A673 (cell line): ENCODE measurements around the gene ZBTB16.

Source experiments
- CTCF ChIP-seq: fragments of 300-800, 200-600 bp; sonication (generic); conservative IDR thresholded peaks from 2 replicates; pipeline ENCODE4 v1.5.1; 2017; ENCODE audit warnings: low read depth, mild to moderate bottlenecking, antibody characterized with exemption, low read length, moderate library complexity, mixed read lengths
- EZH2 ChIP-seq: fragments of 200-600 bp; sonication (generic); IDR thresholded peaks from 2 replicates; pipeline ENCODE4 v1.6.1; 2017; ENCODE audit warnings: borderline replicate concordance, low read depth, mild to moderate bottlenecking, mixed read lengths, antibody characterized with exemption, low read length; ENCODE audit not compliant: poor library complexity, severe bottlenecking

DNA sequence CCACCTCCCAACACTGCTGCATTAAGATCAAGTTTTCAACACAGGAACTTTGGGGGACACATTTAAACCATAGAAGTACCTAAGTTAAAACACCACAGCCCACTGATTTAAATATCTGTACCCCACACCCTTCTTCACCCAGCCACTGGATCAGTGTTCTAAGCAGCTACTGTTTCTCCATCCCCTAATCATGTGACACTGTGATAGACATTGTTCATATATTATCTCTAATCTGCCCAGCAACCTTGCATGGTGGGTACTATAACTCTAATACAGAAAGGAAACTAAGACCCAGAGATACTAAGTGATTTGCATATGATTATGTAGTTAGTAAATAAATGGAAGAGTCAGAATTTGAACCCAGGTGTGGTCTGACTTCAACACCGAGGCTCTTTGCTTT is 166.2 kb downstream of the ZBTB16 start:
- TF ChIP-seq EZH2: no peak
- TF ChIP-seq CTCF: no peak
